Brain pericyte (primary cell): ENCODE results near the gene C3orf20.

Experiments used
- DNase-seq: peaks from one replicate; pipeline ENCODE4 v3.0.0-alpha.2; 2012; ENCODE audit warnings: low read depth, low spot score

Gene C3orf20

GRCh38 chr3:14811684-14812083 is 136.7 kb downstream of the C3orf20 start:
- no peak for DNase-seq

GRCh38 chr3:14812196-14812790 is 137.4 kb downstream of the C3orf20 start:
- no peak for DNase-seq

- DNase-seq = no peak
Observed at GRCh38 chr3:14814411-14814871, 139.5 kb downstream of the C3orf20 start.

- no peak for DNase-seq
Observed at GRCh38 chr3:14816359-14816758, 141.4 kb downstream of the C3orf20 start.

- no peak for DNase-seq
Observed at GRCh38 chr3:14818804-14819500, 144.0 kb downstream of the C3orf20 start, which contains the start of gene FGD5. FGD5 (plus strand) TSS chr3:14818962; CDS start chr3:14819072, 110 bp downstream.

- DNase-seq = no peak
Observed at GRCh38 chr3:14819671-14820070, 144.7 kb downstream of the C3orf20 start.

- DNase-seq = no peak
Observed at GRCh38 chr3:14820156-14820555, 145.2 kb downstream of the C3orf20 start.

- DNase-seq = no peak
Observed at GRCh38 chr3:14821151-14821550, 146.2 kb downstream of the C3orf20 start.

GRCh38 chr3:14822134-14822533 is 147.2 kb downstream of the C3orf20 start:
- DNase-seq = no peak
